ENCODE results near the gene P3H1.
A peak's percentile ranks its signal among the peaks of the same experiment; 100 is the strongest.
"Not testable (repeated sequence)": the region's sequence is repeated elsewhere in the genome, so short reads cannot be mapped to it uniquely, and the experiment has no call there.

The P3H1 gene

GRCh38 chr1:42768172-42768571 is 1.3 kb upstream of the P3H1 start:
- no peak for DNase-seq

- peak; percentile 59 for DNase-seq
Measured at GRCh38 chr1:42767510-42768000, 727 bp upstream of the P3H1 start.

GRCh38 chr1:42765832-42766740 is 742 bp downstream of the P3H1 start:
- DNase-seq, result peak; percentile 44

- no peak for DNase-seq
Measured at GRCh38 chr1:42765269-42765668, 1.6 kb downstream of the P3H1 start.

GRCh38 chr1:42762269-42762668 is 4.6 kb downstream of the P3H1 start:
- DNase-seq, result no peak

GRCh38 chr1:42761567-42761966 is 5.3 kb downstream of the P3H1 start:
- DNase-seq, result no peak

- no peak for DNase-seq
Measured at GRCh38 chr1:42759114-42759513, 7.7 kb downstream of the P3H1 start.

GRCh38 chr1:42758641-42759040 is 8.2 kb downstream of the P3H1 start:
- DNase-seq, result no peak

GRCh38 chr1:42757892-42758275 is 8.9 kb downstream of the P3H1 start:
- no peak for DNase-seq

GRCh38 chr1:42756956-42757891 is 9.6 kb downstream of the P3H1 start:
- no peak for DNase-seq

- DNase-seq, result no peak
Measured at GRCh38 chr1:42753070-42753469, 13.8 kb downstream of the P3H1 start.

- DNase-seq, result no peak
Measured at GRCh38 chr1:42752284-42752683, 14.5 kb downstream of the P3H1 start.

GRCh38 chr1:42751511-42752070 is 15.2 kb downstream of the P3H1 start:
- DNase-seq, result not testable (repeated sequence)

- no peak for DNase-seq
Measured at GRCh38 chr1:42750041-42750440, 16.8 kb downstream of the P3H1 start.

GRCh38 chr1:42748461-42749410 is 18.1 kb downstream of the P3H1 start:
- no peak for DNase-seq

- no peak for DNase-seq
Measured at GRCh38 chr1:42748021-42748420, 18.8 kb downstream of the P3H1 start.

- no peak for DNase-seq
Measured at GRCh38 chr1:42747125-42747524, 19.7 kb downstream of the P3H1 start.

GRCh38 chr1:42746436-42747105 is 20.3 kb downstream of the P3H1 start:
- DNase-seq, result no peak

- DNase-seq, result no peak
Measured at GRCh38 chr1:42745851-42746250, 21.0 kb downstream of the P3H1 start.

- DNase-seq, result no peak
Measured at GRCh38 chr1:42744148-42744413, 22.7 kb downstream of the P3H1 start.

GRCh38 chr1:42743317-42744147 is 23.3 kb downstream of the P3H1 start:
- DNase-seq, result peak; percentile 73
